Islet precursor cell (in vitro differentiated cells): ENCODE measurements around the gene HOXA11.

ENCODE experiments used
- DNase-seq: peaks from one replicate; pipeline ENCODE4 v3.0.0-alpha.2; 2018

Gene HOXA11

GRCh38 chr7:27157702-27158431 is 27.2 kb downstream of the HOXA11 start:
- DNase-seq = peak; percentile 49

- peak; percentile 41 for DNase-seq
Measured at GRCh38 chr7:27156916-27157701, 27.9 kb downstream of the HOXA11 start.

- peak; percentile 82 for DNase-seq
Measured at GRCh38 chr7:27156508-27156898, 28.5 kb downstream of the HOXA11 start, which contains the start of gene HOXA7. Gene HOXA7, minus strand, starts transcription at chr7:27156675. Its CDS starts 130 bp downstream, at chr7:27156545.

GRCh38 chr7:27155816-27156507 is 29.1 kb downstream of the HOXA11 start:
- DNase-seq = peak; percentile 61

- DNase-seq = peak; percentile 88
Measured at GRCh38 chr7:27154901-27155815, 29.9 kb downstream of the HOXA11 start.

GRCh38 chr7:27154369-27154768 is 30.7 kb downstream of the HOXA11 start:
- DNase-seq = no peak

GRCh38 chr7:27153526-27153925 is 31.5 kb downstream of the HOXA11 start:
- DNase-seq = no peak

- peak; percentile 41 for DNase-seq
Measured at GRCh38 chr7:27152816-27153442, 32.1 kb downstream of the HOXA11 start.

- DNase-seq = peak; percentile 65
Measured at GRCh38 chr7:27151931-27152815, 32.9 kb downstream of the HOXA11 start, which contains the start of gene HOXA3. Gene HOXA3, minus strand, starts transcription at chr7:27152583. Its CDS starts 41,943 bp downstream, at chr7:27110640.

- DNase-seq = no peak
Measured at GRCh38 chr7:27151341-27151930, 33.6 kb downstream of the HOXA11 start.

GRCh38 chr7:27150568-27151340 is 34.3 kb downstream of the HOXA11 start:
- peak; percentile 87 for DNase-seq

GRCh38 chr7:27149842-27150567 is 35.0 kb downstream of the HOXA11 start:
- no peak for DNase-seq

GRCh38 chr7:27148756-27149641 is 36.0 kb downstream of the HOXA11 start:
- peak; percentile 52 for DNase-seq

- DNase-seq = peak; percentile 62
Measured at GRCh38 chr7:27148031-27148755, 36.8 kb downstream of the HOXA11 start.

GRCh38 chr7:27147199-27148030 is 37.6 kb downstream of the HOXA11 start, which contains the start of gene HOXA6:
Gene HOXA6, minus strand, starts transcription at chr7:27147774. Its CDS starts 25 bp downstream, at chr7:27147749.
- peak; percentile 58 for DNase-seq
